Keratinocyte (primary cell): Measurements from ENCODE around the gene CCDC69. TPM values are rescaled to one million over a fixed set of nuclear protein-coding genes. Genes with fewer than 3 reads are reported as not detected.

Experiments
- DNase-seq: peaks from one replicate; pipeline ENCODE4 v3.0.0-alpha.2; 2011; ENCODE audit warnings: low read depth, missing footprints, low spot score
- FAIRE-seq: peaks from 2 replicates; lab custom pipeline; 2011; peaks lifted over from hg19 to GRCh38; lab: Jason Lieb, UNC
- H2AFZ ChIP-seq: 2 replicates; pipeline ENCODE4 v1.6.0; 2012; ENCODE audit warnings: low read length, control low read depth, inconsistent platforms; ENCODE audit not compliant: control insufficient read depth
- H3K27ac ChIP-seq: 2 replicates; pipeline ENCODE4 v1.5.1; 2011; ENCODE audit warnings: low read length; ENCODE audit not compliant: control insufficient read depth, insufficient read depth
- H3K27me3 ChIP-seq: 3 replicates; pipeline ENCODE4 v1.6.0; 2011; ENCODE audit warnings: low read length; ENCODE audit not compliant: control insufficient read depth, insufficient read depth; ENCODE audit errors: extremely low read depth
- H3K36me3 ChIP-seq, 2 experiments: 2 replicates in 1 of 2; 3 replicates in 1 of 2; pipeline ENCODE4 v1.5.1; 2011; ENCODE audit warnings: low read length in 2 of 2, mild to moderate bottlenecking in 1 of 2; ENCODE audit not compliant: control insufficient read depth in 2 of 2, insufficient read depth in 2 of 2; ENCODE audit errors: extremely low read depth in 1 of 2
- H3K4me1 ChIP-seq: 3 replicates; pipeline ENCODE4 v1.5.1; 2011; ENCODE audit warnings: low read length; ENCODE audit not compliant: control insufficient read depth, insufficient read depth; ENCODE audit errors: extremely low read depth
- H3K4me2 ChIP-seq: 3 replicates; pipeline ENCODE4 v1.6.0; 2011; ENCODE audit warnings: low read depth, low read length; ENCODE audit not compliant: control insufficient read depth, insufficient read depth; ENCODE audit errors: extremely low read depth
- H3K4me3 ChIP-seq, 3 experiments: fragments of 200-600 bp in 1 of 3; sonication (generic) in 1 of 3; 2 replicates in 2 of 3; 3 replicates in 1 of 3; pipeline ENCODE4 v1.5.1; 2011 to 2016; ENCODE audit warnings: low read length in 3 of 3, mild to moderate bottlenecking in 3 of 3, control low read depth in 2 of 3, inconsistent platforms in 1 of 3, low read depth in 1 of 3, mixed read lengths in 1 of 3, mixed run types in 1 of 3, moderate library complexity in 1 of 3; ENCODE audit not compliant: control insufficient read depth in 2 of 3, insufficient read depth in 2 of 3; ENCODE audit errors: extremely low read depth in 1 of 3
- H3K79me2 ChIP-seq: 2 replicates; pipeline ENCODE4 v1.6.0; 2012; ENCODE audit warnings: low read length; ENCODE audit not compliant: control insufficient read depth, insufficient read depth
- H3K9ac ChIP-seq: 3 replicates; pipeline ENCODE4 v1.6.0; 2011; ENCODE audit warnings: low read length; ENCODE audit not compliant: control insufficient read depth, insufficient read depth; ENCODE audit errors: extremely low read depth
- H3K9me1 ChIP-seq: 3 replicates; pipeline ENCODE4 v1.6.0; 2011; ENCODE audit warnings: low read length; ENCODE audit not compliant: control insufficient read depth, insufficient read depth; ENCODE audit errors: extremely low read depth
- H3K9me3 ChIP-seq: 2 replicates; pipeline ENCODE4 v1.5.1; 2012; ENCODE audit warnings: low read depth, low read length; ENCODE audit not compliant: control insufficient read depth
- H4K20me1 ChIP-seq: 3 replicates; pipeline ENCODE4 v1.6.0; 2011; ENCODE audit warnings: low read length; ENCODE audit not compliant: control insufficient read depth, insufficient read depth; ENCODE audit errors: extremely low read depth
- EZH2 ChIP-seq: IDR thresholded peaks from one replicate; pipeline ENCODE4 v1.6.1; 2012; ENCODE audit warnings: inconsistent platforms, mild to moderate bottlenecking, low read length, moderate library complexity
- dilution Hi-C: fragments of 300-500 bp; cut with MboI; formaldehyde crosslinking; loops from one replicate; pipeline ENCODE4 v1.7.0; 2020; ENCODE audit warnings: low sequenced_read_pairs; ENCODE audit not compliant: extremely low pct_ligation_motif_present
- polyA plus RNA-seq, 5 experiments: library from polyadenylated mRNA; depleted of rRNA in 3 of 5; stranded (reverse) in 3 of 5; stranded (forward) in 1 of 5; unstranded in 1 of 5; fragments of >200 nt; gene quantifications; 1 replicate in 1 of 5; 2 replicates in 3 of 5; 3 replicates in 1 of 5; pipeline versions ENCODE4 v1.2.1 to v1.2.3, GENCODE V29; 2011 to 2012; ENCODE audit warnings: missing spikeins in 2 of 5, low read depth in 1 of 5, low replicate concordance in 1 of 5
- TF ChIP-seq, protein P1 (sequence below), 3 experiments: IDR thresholded peaks in 1 of 3; conservative IDR thresholded peaks in 1 of 3; optimal IDR thresholded peaks in 1 of 3; 2 replicates in 2 of 3; 3 replicates in 1 of 3; pipeline versions ENCODE3 to v1.5.1; 2011; ENCODE audit warnings: low read length in 3 of 3, mild to moderate bottlenecking in 3 of 3, moderate library complexity in 2 of 3, control low read depth in 1 of 3, inconsistent platforms in 1 of 3; ENCODE audit not compliant: insufficient read depth in 2 of 3; ENCODE audit errors: extremely low read depth in 1 of 3

Gene CCDC69
- polyA plus RNA-seq, 1 donor (not counting 4 experiments of a cell fraction or from before 2014, with no cell fraction given): 4.1 TPM

DNA sequence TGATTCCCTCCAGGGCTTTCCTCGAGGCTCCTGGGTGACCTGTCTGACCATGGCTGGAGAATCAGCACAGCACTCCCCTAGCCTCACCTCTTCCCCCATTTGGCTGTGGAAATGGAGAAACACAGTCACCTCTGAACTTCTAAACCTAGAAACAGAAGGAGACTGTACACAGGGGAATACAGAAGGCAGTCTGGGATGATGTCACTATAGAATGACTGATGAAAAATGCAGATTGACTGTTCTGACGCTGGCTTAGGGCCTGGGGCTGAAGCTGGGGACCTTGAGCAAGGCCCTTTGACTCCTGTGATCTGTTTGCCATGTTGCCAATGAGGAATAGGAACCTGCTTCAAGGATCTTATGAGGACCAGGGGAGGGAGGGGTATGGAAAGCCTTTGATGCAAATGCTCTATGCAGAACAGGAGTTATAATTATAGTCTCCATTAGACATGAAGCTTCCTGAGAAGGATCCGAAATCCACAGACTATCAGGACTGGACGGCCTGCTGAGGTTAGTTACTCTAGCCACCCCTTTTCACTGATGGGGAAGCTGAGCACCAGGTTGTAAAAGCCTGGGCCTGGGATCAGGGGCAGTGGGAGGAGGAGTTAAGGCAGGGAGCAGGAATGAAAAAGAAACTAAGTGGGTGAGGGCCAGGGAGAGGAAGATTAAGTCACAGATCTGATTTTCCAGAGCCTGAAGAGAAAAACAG lies 41.9 kb downstream of the CCDC69 start:
- no peaks in the 10 kb centered on the region for H3K4me1 ChIP-seq
- no peak for DNase-seq
- H3K9ac ChIP-seq: no peak overlapping the region
- H3K36me3 ChIP-seq: no peaks in the 10 kb centered on the region
- no peak overlapping the region for H3K27ac ChIP-seq
- no peaks in the 10 kb centered on the region for H3K27me3 ChIP-seq
- no peaks in the 10 kb centered on the region for H3K9me3 ChIP-seq
- no peaks in the 10 kb centered on the region for H3K79me2 ChIP-seq
- H3K4me3 ChIP-seq: no peak overlapping the region
- H2AFZ ChIP-seq: no peak overlapping the region
- no peak overlapping the region for H3K4me2 ChIP-seq
- TF ChIP-seq, protein P1, sequence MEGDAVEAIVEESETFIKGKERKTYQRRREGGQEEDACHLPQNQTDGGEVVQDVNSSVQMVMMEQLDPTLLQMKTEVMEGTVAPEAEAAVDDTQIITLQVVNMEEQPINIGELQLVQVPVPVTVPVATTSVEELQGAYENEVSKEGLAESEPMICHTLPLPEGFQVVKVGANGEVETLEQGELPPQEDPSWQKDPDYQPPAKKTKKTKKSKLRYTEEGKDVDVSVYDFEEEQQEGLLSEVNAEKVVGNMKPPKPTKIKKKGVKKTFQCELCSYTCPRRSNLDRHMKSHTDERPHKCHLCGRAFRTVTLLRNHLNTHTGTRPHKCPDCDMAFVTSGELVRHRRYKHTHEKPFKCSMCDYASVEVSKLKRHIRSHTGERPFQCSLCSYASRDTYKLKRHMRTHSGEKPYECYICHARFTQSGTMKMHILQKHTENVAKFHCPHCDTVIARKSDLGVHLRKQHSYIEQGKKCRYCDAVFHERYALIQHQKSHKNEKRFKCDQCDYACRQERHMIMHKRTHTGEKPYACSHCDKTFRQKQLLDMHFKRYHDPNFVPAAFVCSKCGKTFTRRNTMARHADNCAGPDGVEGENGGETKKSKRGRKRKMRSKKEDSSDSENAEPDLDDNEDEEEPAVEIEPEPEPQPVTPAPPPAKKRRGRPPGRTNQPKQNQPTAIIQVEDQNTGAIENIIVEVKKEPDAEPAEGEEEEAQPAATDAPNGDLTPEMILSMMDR (optimal IDR thresholded peaks at IDR 0.05 in 1 of 3, IDR thresholded peaks at IDR 0.05 in 1 of 3, conservative IDR thresholded peaks at IDR 0.05 in 1 of 3; ENCODE audit: extremely low read depth in 1 of 3, insufficient read depth in 2 of 3, low read length in 3 of 3): no peak
- no peak for TF ChIP-seq EZH2
- no peaks in the 10 kb centered on the region for H4K20me1 ChIP-seq
- dilution Hi-C loops: no loop called here
- no peaks in the 10 kb centered on the region for H3K9me1 ChIP-seq
- no peak for FAIRE-seq

DNA sequence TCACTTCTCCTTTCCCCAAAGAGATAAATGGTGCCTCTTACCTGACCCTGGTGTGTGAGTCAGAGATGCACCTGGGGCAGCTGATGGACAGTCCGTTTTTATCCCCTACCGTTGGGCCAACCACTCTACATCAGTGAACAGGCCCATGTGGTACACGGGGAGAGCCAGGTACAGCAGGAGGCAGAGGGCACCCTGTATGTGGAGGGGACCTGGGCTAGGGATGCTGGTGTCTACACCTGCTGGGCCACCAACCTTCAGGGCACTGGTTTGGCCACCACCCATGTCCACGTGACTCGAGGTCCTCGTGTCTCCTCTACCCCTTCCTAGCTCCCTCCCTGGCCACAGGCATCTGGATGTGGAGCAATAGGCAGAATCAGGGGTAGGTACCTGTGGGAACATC lies 43.6 kb downstream of the CCDC69 start:
- H3K9ac ChIP-seq: no peak overlapping the region
- no peaks in the 10 kb centered on the region for H3K79me2 ChIP-seq
- no peaks in the 10 kb centered on the region for H4K20me1 ChIP-seq
- H3K27ac ChIP-seq: no peak overlapping the region
- H3K4me3 ChIP-seq: no peak overlapping the region
- H3K4me1 ChIP-seq: no peaks in the 10 kb centered on the region
- no peaks in the 10 kb centered on the region for H3K27me3 ChIP-seq
- FAIRE-seq (no peak), DNase-seq (no peak)
- dilution Hi-C loops: no loop called here
- H3K9me1 ChIP-seq: no peaks in the 10 kb centered on the region
- TF ChIP-seq, protein P1 (optimal IDR thresholded peaks at IDR 0.05 in 1 of 3, IDR thresholded peaks at IDR 0.05 in 1 of 3, conservative IDR thresholded peaks at IDR 0.05 in 1 of 3; ENCODE audit: extremely low read depth in 1 of 3, insufficient read depth in 2 of 3, low read length in 3 of 3): no peak
- no peak for TF ChIP-seq EZH2
- no peaks in the 10 kb centered on the region for H3K9me3 ChIP-seq
- no peak overlapping the region for H2AFZ ChIP-seq
- no peak overlapping the region for H3K4me2 ChIP-seq
- H3K36me3 ChIP-seq: no peaks in the 10 kb centered on the region
